Stimulated activated CD4-positive, alpha-beta T cell treated with anti-CD3 and anti-CD28 coated beads, Interleukin-4, amount 100 ng/mL, for 24 hours (primary cell): ENCODE data around the gene CHP2.
"Not testable (repeated sequence)": the region's sequence is repeated elsewhere in the genome, so short reads cannot be mapped to it uniquely, and the experiment has no call there.

ENCODE experiments used
- DNase-seq: peaks from one replicate; pipeline ENCODE4 v3.0.0-alpha.2; 2020

CHP2 gene

GRCh38 chr16:23748630-23749029, 6.2 kb upstream of the CHP2 start:
- DNase-seq, result no peak

GRCh38 chr16:23751053-23751452, 3.8 kb upstream of the CHP2 start:
- DNase-seq, result not testable (repeated sequence)

GRCh38 chr16:23753908-23754593, 775 bp upstream of the CHP2 start:
- no peak for DNase-seq

GRCh38 chr16:23755484-23755809, 621 bp downstream of the CHP2 start:
- no peak for DNase-seq

GRCh38 chr16:23757116-23757515, 2.3 kb downstream of the CHP2 start:
- DNase-seq, result no peak

GRCh38 chr16:23757937-23758619, 3.3 kb downstream of the CHP2 start:
- DNase-seq, result no peak

- DNase-seq, result no peak
Observed at GRCh38 chr16:23765933-23766332, 11.1 kb downstream of the CHP2 start.

- DNase-seq, result no peak
Observed at GRCh38 chr16:23768581-23768980, 13.8 kb downstream of the CHP2 start.

- DNase-seq, result no peak
Observed at GRCh38 chr16:23771027-23771426, 16.2 kb downstream of the CHP2 start.

- no peak for DNase-seq
Observed at GRCh38 chr16:23771642-23772041, 16.8 kb downstream of the CHP2 start.

- no peak for DNase-seq
Observed at GRCh38 chr16:23773339-23773738, 18.5 kb downstream of the CHP2 start.

GRCh38 chr16:23781176-23781575, 26.4 kb downstream of the CHP2 start:
- DNase-seq, result no peak

GRCh38 chr16:23784811-23785447, 30.1 kb downstream of the CHP2 start:
- DNase-seq, result no peak

GRCh38 chr16:23785842-23786241, 31.0 kb downstream of the CHP2 start:
- DNase-seq, result no peak

- no peak for DNase-seq
Observed at GRCh38 chr16:23786964-23787561, 32.2 kb downstream of the CHP2 start.

GRCh38 chr16:23788685-23789084, 33.9 kb downstream of the CHP2 start:
- DNase-seq, result no peak

- no peak for DNase-seq
Observed at GRCh38 chr16:23795378-23795777, 40.6 kb downstream of the CHP2 start.

GRCh38 chr16:23796941-23797340, 42.1 kb downstream of the CHP2 start:
- no peak for DNase-seq

- peak; percentile 83 for DNase-seq
Observed at GRCh38 chr16:23801378-23801777, 46.6 kb downstream of the CHP2 start.

GRCh38 chr16:23802776-23803175, 48.0 kb downstream of the CHP2 start:
- DNase-seq, result no peak

GRCh38 chr16:23803591-23804123, 48.8 kb downstream of the CHP2 start:
- DNase-seq, result peak; percentile 77

GRCh38 chr16:23807028-23807427, 52.2 kb downstream of the CHP2 start:
- DNase-seq, result no peak
